Measurements from ENCODE around the gene RALGAPA2. TPM values are rescaled to one million over a fixed set of nuclear protein-coding genes. Genes with fewer than 3 reads are reported as not detected.

Gene RALGAPA2
- total and polyA plus RNA-seq, 5 donors from 2014 or later = 4.7 to 28.8 (median 6.2) TPM

- no peaks in the 10 kb centered on the region for H3K27me3 ChIP-seq (ENCODE audit: control insufficient read depth, insufficient read depth, low read length)
- no peak overlapping the region for H3K4me3 Mint-ChIP-seq
- peaks cover 26% of the 10 kb centered on the region for H3K36me3 Mint-ChIP-seq
- no peaks in the 10 kb centered on the region for H3K4me1 ChIP-seq (ENCODE audit: control insufficient read depth, insufficient read depth, low read length, poor library complexity, severe bottlenecking)
- peak in 2 of 3 donors; percentile 7 to 57 for DNase-seq
- ATAC-seq (ENCODE audit: low read depth in 2 of 2) = no peak
- peaks cover 6% of the 10 kb centered on the region for H3K36me3 ChIP-seq (ENCODE audit: control insufficient read depth, insufficient read depth, low read length)
- no peaks in the 10 kb centered on the region for H3K9me3 Mint-ChIP-seq
- H3K4me1 Mint-ChIP-seq = no peaks in the 10 kb centered on the region
- H3K9me3 ChIP-seq (ENCODE audit: control insufficient read depth in 2 of 2, low read length in 2 of 2) = no peaks in the 10 kb centered on the region
- H3K27ac Mint-ChIP-seq = no peak overlapping the region
- no peaks in the 10 kb centered on the region for H3K27me3 Mint-ChIP-seq
- H3K27ac ChIP-seq (ENCODE audit: insufficient read depth, low read length, poor library complexity, severe bottlenecking) = no peak overlapping the region
- no peak overlapping the region for H3K4me3 ChIP-seq (ENCODE audit: low read depth, low read length)
Measured at GRCh38 chr20:20568604-20569205, 143.7 kb downstream of the RALGAPA2 start.

GRCh38 chr20:20567712-20568111 is 144.7 kb downstream of the RALGAPA2 start:
- no peaks in the 10 kb centered on the region for H3K27me3 ChIP-seq (ENCODE audit: control insufficient read depth, insufficient read depth, low read length)
- H3K4me1 Mint-ChIP-seq = no peaks in the 10 kb centered on the region
- no peak overlapping the region for H3K27ac ChIP-seq (ENCODE audit: insufficient read depth, low read length, poor library complexity, severe bottlenecking)
- H3K9me3 ChIP-seq (ENCODE audit: control insufficient read depth in 2 of 2, low read length in 2 of 2) = no peaks in the 10 kb centered on the region
- no peak for ATAC-seq (ENCODE audit: low read depth in 2 of 2)
- H3K4me3 ChIP-seq (ENCODE audit: low read depth, low read length) = no peak overlapping the region
- no peak for DNase-seq
- no peak overlapping the region for H3K27ac Mint-ChIP-seq
- no peaks in the 10 kb centered on the region for H3K9me3 Mint-ChIP-seq
- H3K36me3 ChIP-seq (ENCODE audit: control insufficient read depth, insufficient read depth, low read length) = peaks cover 2% of the 10 kb centered on the region
- H3K4me1 ChIP-seq (ENCODE audit: control insufficient read depth, insufficient read depth, low read length, poor library complexity, severe bottlenecking) = no peaks in the 10 kb centered on the region
- H3K27me3 Mint-ChIP-seq = no peaks in the 10 kb centered on the region
- peaks cover 22% of the 10 kb centered on the region for H3K36me3 Mint-ChIP-seq
- no peak overlapping the region for H3K4me3 Mint-ChIP-seq

DNA sequence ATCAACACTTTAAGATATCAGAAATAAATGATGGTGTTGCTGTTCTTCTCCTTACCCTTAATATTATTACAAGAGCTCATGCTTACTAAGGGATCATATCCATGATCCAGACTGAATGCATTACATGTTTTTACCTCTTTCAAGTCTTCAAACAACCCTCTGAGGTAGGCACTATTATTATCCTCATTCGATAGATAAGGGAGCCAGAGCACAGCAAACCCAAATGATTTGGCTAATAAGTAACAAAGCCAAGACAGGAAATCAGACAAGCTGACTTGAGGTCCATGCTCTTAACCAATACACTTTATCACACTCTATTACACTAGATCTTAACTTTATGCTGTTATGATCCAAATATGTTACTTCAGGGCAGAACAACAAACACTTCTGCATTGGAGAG is 145.9 kb downstream of the RALGAPA2 start:
- H3K4me3 ChIP-seq (ENCODE audit: low read depth, low read length) = no peak overlapping the region
- Mint-ChIP-seq H3K27ac (no peak overlapping the region), H3K27me3 (no peaks in the 10 kb centered on the region), H3K4me1 (no peaks in the 10 kb centered on the region), H3K9me3 (no peaks in the 10 kb centered on the region), H3K4me3 (no peak overlapping the region), H3K36me3 (peaks cover 18% of the 10 kb centered on the region)
- ATAC-seq (ENCODE audit: low read depth in 2 of 2) (no peak), DNase-seq (no peak)
- no peak overlapping the region for H3K27ac ChIP-seq (ENCODE audit: insufficient read depth, low read length, poor library complexity, severe bottlenecking)
- no peaks in the 10 kb centered on the region for H3K27me3 ChIP-seq (ENCODE audit: control insufficient read depth, insufficient read depth, low read length)
- no peaks in the 10 kb centered on the region for H3K4me1 ChIP-seq (ENCODE audit: control insufficient read depth, insufficient read depth, low read length, poor library complexity, severe bottlenecking)
- no peaks in the 10 kb centered on the region for H3K9me3 ChIP-seq (ENCODE audit: control insufficient read depth in 2 of 2, low read length in 2 of 2)
- peaks cover 4% of the 10 kb centered on the region for H3K36me3 ChIP-seq (ENCODE audit: control insufficient read depth, insufficient read depth, low read length)

- no peaks in the 10 kb centered on the region for H3K4me1 Mint-ChIP-seq
- Histone ChIP-seq H3K4me1 (ENCODE audit: control insufficient read depth, insufficient read depth, low read length, poor library complexity, severe bottlenecking) (no peaks in the 10 kb centered on the region), H3K27me3 (ENCODE audit: control insufficient read depth, insufficient read depth, low read length) (no peaks in the 10 kb centered on the region), H3K4me3 (ENCODE audit: low read depth, low read length) (no peak overlapping the region), H3K27ac (ENCODE audit: insufficient read depth, low read length, poor library complexity, severe bottlenecking) (no peak overlapping the region), H3K36me3 (ENCODE audit: control insufficient read depth, insufficient read depth, low read length) (peaks cover 2% of the 10 kb centered on the region), H3K9me3 (ENCODE audit: control insufficient read depth in 2 of 2, low read length in 2 of 2) (no peaks in the 10 kb centered on the region)
- no peaks in the 10 kb centered on the region for H3K27me3 Mint-ChIP-seq
- H3K9me3 Mint-ChIP-seq = no peaks in the 10 kb centered on the region
- no peak for DNase-seq
- H3K36me3 Mint-ChIP-seq = peaks cover 29% of the 10 kb centered on the region
- H3K4me3 Mint-ChIP-seq = no peak overlapping the region
- no peak for ATAC-seq (ENCODE audit: low read depth in 2 of 2)
- no peak overlapping the region for H3K27ac Mint-ChIP-seq
Measured at GRCh38 chr20:20564279-20564678, 148.2 kb downstream of the RALGAPA2 start.

DNA sequence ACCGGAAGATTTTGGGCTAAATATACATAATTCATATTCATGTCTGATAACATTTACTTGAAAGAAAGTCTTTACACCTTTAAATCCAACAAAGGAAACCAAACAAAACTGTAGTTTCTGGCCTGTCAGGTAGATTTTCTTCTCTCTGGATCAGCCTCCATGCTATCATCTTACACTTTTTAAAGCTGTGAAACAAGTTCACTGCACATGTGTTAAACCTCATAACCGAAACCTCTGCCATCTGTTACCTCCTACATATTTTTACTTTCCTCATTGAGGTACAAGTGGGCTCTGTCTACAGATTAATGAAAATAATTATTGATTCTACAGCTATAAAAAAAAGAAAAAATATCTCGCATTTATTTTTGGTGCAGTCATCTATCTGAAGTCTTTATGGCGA is 149.9 kb downstream of the RALGAPA2 start:
- peaks cover 0 to 2% (median 0%) of the 10 kb centered on the region in 4 donors for H3K4me1 Mint-ChIP-seq
- no peaks in the 10 kb centered on the region for H3K9me3 Mint-ChIP-seq
- H3K9me3 ChIP-seq (ENCODE audit: control insufficient read depth in 2 of 2, low read length in 2 of 2) = no peaks in the 10 kb centered on the region
- ATAC-seq (ENCODE audit: low read depth in 2 of 2) = no peak
- no peaks in the 10 kb centered on the region for H3K4me1 ChIP-seq (ENCODE audit: control insufficient read depth, insufficient read depth, low read length, poor library complexity, severe bottlenecking)
- no peak overlapping the region for H3K27ac Mint-ChIP-seq
- no peak overlapping the region for H3K4me3 Mint-ChIP-seq
- no peaks in the 10 kb centered on the region for H3K27me3 ChIP-seq (ENCODE audit: control insufficient read depth, insufficient read depth, low read length)
- no peak overlapping the region for H3K27ac ChIP-seq (ENCODE audit: insufficient read depth, low read length, poor library complexity, severe bottlenecking)
- no peak for DNase-seq
- peaks cover 2% of the 10 kb centered on the region for H3K36me3 ChIP-seq (ENCODE audit: control insufficient read depth, insufficient read depth, low read length)
- peaks cover 39% of the 10 kb centered on the region for H3K36me3 Mint-ChIP-seq
- no peak overlapping the region for H3K4me3 ChIP-seq (ENCODE audit: low read depth, low read length)
- no peaks in the 10 kb centered on the region for H3K27me3 Mint-ChIP-seq

- no peaks in the 10 kb centered on the region for H3K27me3 Mint-ChIP-seq
- Histone ChIP-seq H3K9me3 (ENCODE audit: control insufficient read depth in 2 of 2, low read length in 2 of 2) (no peaks in the 10 kb centered on the region), H3K27me3 (ENCODE audit: control insufficient read depth, insufficient read depth, low read length) (no peaks in the 10 kb centered on the region), H3K4me1 (ENCODE audit: control insufficient read depth, insufficient read depth, low read length, poor library complexity, severe bottlenecking) (no peaks in the 10 kb centered on the region), H3K36me3 (ENCODE audit: control insufficient read depth, insufficient read depth, low read length) (peaks cover 2% of the 10 kb centered on the region), H3K4me3 (ENCODE audit: low read depth, low read length) (no peak overlapping the region), H3K27ac (ENCODE audit: insufficient read depth, low read length, poor library complexity, severe bottlenecking) (no peak overlapping the region)
- no peaks in the 10 kb centered on the region for H3K9me3 Mint-ChIP-seq
- no peak for DNase-seq
- no peak for ATAC-seq (ENCODE audit: low read depth in 2 of 2)
- peaks cover 0 to 2% (median 0%) of the 10 kb centered on the region in 4 donors for H3K4me1 Mint-ChIP-seq
- no peak overlapping the region for H3K27ac Mint-ChIP-seq
- no peak overlapping the region for H3K4me3 Mint-ChIP-seq
- H3K36me3 Mint-ChIP-seq = peaks cover 37% of the 10 kb centered on the region
Measured at GRCh38 chr20:20561841-20562240, 150.6 kb downstream of the RALGAPA2 start.

DNA sequence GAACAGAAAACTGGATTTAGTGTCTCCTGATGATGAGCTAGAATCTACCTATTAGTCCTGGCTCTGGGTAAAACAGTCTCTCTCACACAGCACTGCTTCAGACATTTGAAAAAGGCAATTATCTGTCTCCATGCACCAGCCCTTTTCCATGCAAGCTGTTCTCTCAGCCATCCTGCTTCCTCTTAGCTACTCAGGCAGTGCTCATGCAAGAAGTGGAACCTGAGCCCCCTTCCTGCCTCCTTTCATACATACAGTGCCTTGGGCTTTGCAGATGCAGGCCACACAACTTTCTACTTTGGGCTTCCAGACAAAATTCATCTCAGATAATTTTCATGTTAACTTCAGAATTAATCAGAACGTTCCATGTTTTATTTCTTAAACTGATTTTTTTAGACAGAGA is 151.3 kb downstream of the RALGAPA2 start:
- Histone ChIP-seq H3K27ac (ENCODE audit: insufficient read depth, low read length, poor library complexity, severe bottlenecking) (no peak overlapping the region), H3K27me3 (ENCODE audit: control insufficient read depth, insufficient read depth, low read length) (no peaks in the 10 kb centered on the region), H3K4me1 (ENCODE audit: control insufficient read depth, insufficient read depth, low read length, poor library complexity, severe bottlenecking) (no peaks in the 10 kb centered on the region), H3K9me3 (ENCODE audit: control insufficient read depth in 2 of 2, low read length in 2 of 2) (no peaks in the 10 kb centered on the region), H3K4me3 (ENCODE audit: low read depth, low read length) (no peak overlapping the region), H3K36me3 (ENCODE audit: control insufficient read depth, insufficient read depth, low read length) (peaks cover 2% of the 10 kb centered on the region)
- no peak overlapping the region for H3K27ac Mint-ChIP-seq
- ATAC-seq (ENCODE audit: low read depth in 2 of 2) = no peak
- DNase-seq = no peak
- peaks cover 38% of the 10 kb centered on the region for H3K36me3 Mint-ChIP-seq
- H3K4me3 Mint-ChIP-seq = no peak overlapping the region
- no peaks in the 10 kb centered on the region for H3K9me3 Mint-ChIP-seq
- H3K4me1 Mint-ChIP-seq = peaks cover 0 to 2% (median 0%) of the 10 kb centered on the region in 4 donors
- no peaks in the 10 kb centered on the region for H3K27me3 Mint-ChIP-seq

DNA sequence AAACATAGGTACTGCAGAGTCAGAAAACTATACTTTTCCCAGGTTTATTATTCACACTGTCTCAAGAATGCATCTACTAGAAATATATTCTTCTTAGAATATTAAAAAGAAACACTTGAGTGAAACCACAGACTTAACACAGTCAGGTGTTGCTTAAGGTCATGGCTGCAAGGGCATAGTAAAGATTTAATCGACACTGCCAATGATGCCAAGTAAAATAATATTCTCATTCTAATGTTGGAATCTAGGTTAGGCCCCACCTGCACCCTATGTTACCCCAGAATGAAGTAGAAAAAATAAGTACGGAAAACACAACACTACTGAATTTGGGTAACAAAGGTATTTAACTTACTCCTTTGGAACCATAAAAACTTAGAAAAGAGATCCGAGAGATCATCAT is 155.0 kb downstream of the RALGAPA2 start:
- ATAC-seq (ENCODE audit: low read depth in 2 of 2) (no peak), DNase-seq (no peak)
- Histone ChIP-seq H3K4me1 (ENCODE audit: control insufficient read depth, insufficient read depth, low read length, poor library complexity, severe bottlenecking) (no peaks in the 10 kb centered on the region), H3K4me3 (ENCODE audit: low read depth, low read length) (no peak overlapping the region), H3K27me3 (ENCODE audit: control insufficient read depth, insufficient read depth, low read length) (no peaks in the 10 kb centered on the region), H3K27ac (ENCODE audit: insufficient read depth, low read length, poor library complexity, severe bottlenecking) (no peak overlapping the region), H3K36me3 (ENCODE audit: control insufficient read depth, insufficient read depth, low read length) (peaks cover 8% of the 10 kb centered on the region), H3K9me3 (ENCODE audit: control insufficient read depth in 2 of 2, low read length in 2 of 2) (no peaks in the 10 kb centered on the region)
- Mint-ChIP-seq H3K27me3 (no peaks in the 10 kb centered on the region), H3K36me3 (peaks cover 46% of the 10 kb centered on the region), H3K4me3 (no peak overlapping the region), H3K9me3 (no peaks in the 10 kb centered on the region), H3K4me1 (peaks cover 0 to 2% (median 0%) of the 10 kb centered on the region in 4 donors), H3K27ac (no peak overlapping the region)

Measured in CD4-positive, CD25-positive, alpha-beta regulatory T cell (primary cell).